GM23248 (cell line): Measurements from ENCODE around the gene LSM3.

Source experiments
- EZH2 ChIP-seq: fragments of 200-600 bp; sonication (generic); IDR thresholded peaks from 2 replicates; pipeline ENCODE4 v1.6.1; 2018; ENCODE audit warnings: antibody characterized with exemption, mild to moderate bottlenecking; ENCODE audit not compliant: insufficient read depth, poor library complexity, severe bottlenecking
- EZH2phosphoT487 ChIP-seq: fragments of 200-600 bp; sonication (generic); IDR thresholded peaks from 2 replicates; pipeline ENCODE4 v1.6.1; 2018; ENCODE audit warnings: antibody characterized with exemption, moderate library complexity, mild to moderate bottlenecking, low read depth; ENCODE audit not compliant: insufficient read depth

- TF ChIP-seq EZH2phosphoT487 (no peak), EZH2 (no peak)
Measured at GRCh38 chr3:14231145-14231990, 52.8 kb downstream of the LSM3 start.
